HEK293T (cell line): ENCODE results near the gene UQCRC1.

Experiments
- CTCF ChIA-PET: fragments of 350-600 bp; formaldehyde crosslinking; extraction: SDS; loops from one replicate; lab custom pipeline; 2021; ENCODE audit warnings: antibody characterized with exemption, inconsistent platforms; lab: Yijun Ruan, JAX
- POLR2A ChIA-PET: fragments of 350-600 bp; formaldehyde crosslinking; extraction: SDS; loops from one replicate; lab custom pipeline; 2020; ENCODE audit warnings: antibody characterized with exemption, inconsistent platforms; lab: Yijun Ruan, JAX
- DNase-seq: peaks from one replicate; pipeline ENCODE4 v3.0.0; 2012; ENCODE audit warnings: mixed read lengths; ENCODE audit errors: extremely low spot score
- ARNT ChIP-seq: fragments of 450-650 bp; IDR thresholded peaks from 2 replicates; pipeline ENCODE4 v1.6.1; 2017; ENCODE audit warnings: mild to moderate bottlenecking
- BHLHE40 ChIP-seq: fragments of 450-650 bp; IDR thresholded peaks from 2 replicates; pipeline ENCODE4 v1.6.1; 2016; ENCODE audit warnings: mild to moderate bottlenecking, moderate library complexity, borderline replicate concordance
- CTBP1 ChIP-seq: fragments of 450-650 bp; IDR thresholded peaks from 2 replicates; pipeline ENCODE4 v1.6.1; 2016; ENCODE audit warnings: borderline replicate concordance
- ELF4 ChIP-seq: fragments of 450-650 bp; IDR thresholded peaks from 2 replicates; pipeline ENCODE4 v1.6.1; 2017; ENCODE audit warnings: antibody characterized with exemption
- FOXA1 ChIP-seq: fragments of 450-650 bp; IDR thresholded peaks from 2 replicates; pipeline ENCODE4 v1.6.1; 2016; ENCODE audit warnings: mild to moderate bottlenecking
- FOXK2 ChIP-seq: fragments of 450-650 bp; IDR thresholded peaks from 2 replicates; pipeline ENCODE4 v1.6.1; 2016; ENCODE audit warnings: mild to moderate bottlenecking
- FOXM1 ChIP-seq: fragments of 450-650 bp; IDR thresholded peaks from 2 replicates; pipeline ENCODE4 v1.6.1; 2017; ENCODE audit warnings: mild to moderate bottlenecking, borderline replicate concordance
- HDGF ChIP-seq: fragments of 450-650 bp; IDR thresholded peaks from 2 replicates; pipeline ENCODE4 v1.6.1; 2017; ENCODE audit warnings: antibody characterized with exemption, borderline replicate concordance
- L3MBTL2 ChIP-seq: fragments of 450-650 bp; conservative IDR thresholded peaks from 2 replicates; pipeline ENCODE4 v1.6.1; 2016; ENCODE audit warnings: mild to moderate bottlenecking
- LEF1 ChIP-seq: fragments of 450-650 bp; IDR thresholded peaks from 2 replicates; pipeline ENCODE4 v1.6.1; 2017; ENCODE audit warnings: mild to moderate bottlenecking, borderline replicate concordance
- NFRKB ChIP-seq: fragments of 450-650 bp; IDR thresholded peaks from 2 replicates; pipeline ENCODE4 v1.6.1; 2016; ENCODE audit warnings: mild to moderate bottlenecking, moderate library complexity
- PKNOX1 ChIP-seq: fragments of 450-650 bp; IDR thresholded peaks from 2 replicates; pipeline ENCODE4 v1.6.1; 2016
- SP1 ChIP-seq: fragments of 450-650 bp; IDR thresholded peaks from 2 replicates; pipeline ENCODE4 v1.6.1; 2017
- SUZ12 ChIP-seq: fragments of 450-650 bp; IDR thresholded peaks from 2 replicates; pipeline ENCODE4 v1.6.1; 2016; ENCODE audit warnings: mild to moderate bottlenecking
- TARDBP ChIP-seq: fragments of 450-650 bp; IDR thresholded peaks from 2 replicates; pipeline ENCODE4 v1.6.1; 2016
- ZNF384 ChIP-seq: fragments of 450-650 bp; IDR thresholded peaks from 2 replicates; pipeline ENCODE4 v1.6.1; 2016

UQCRC1 gene

DNA sequence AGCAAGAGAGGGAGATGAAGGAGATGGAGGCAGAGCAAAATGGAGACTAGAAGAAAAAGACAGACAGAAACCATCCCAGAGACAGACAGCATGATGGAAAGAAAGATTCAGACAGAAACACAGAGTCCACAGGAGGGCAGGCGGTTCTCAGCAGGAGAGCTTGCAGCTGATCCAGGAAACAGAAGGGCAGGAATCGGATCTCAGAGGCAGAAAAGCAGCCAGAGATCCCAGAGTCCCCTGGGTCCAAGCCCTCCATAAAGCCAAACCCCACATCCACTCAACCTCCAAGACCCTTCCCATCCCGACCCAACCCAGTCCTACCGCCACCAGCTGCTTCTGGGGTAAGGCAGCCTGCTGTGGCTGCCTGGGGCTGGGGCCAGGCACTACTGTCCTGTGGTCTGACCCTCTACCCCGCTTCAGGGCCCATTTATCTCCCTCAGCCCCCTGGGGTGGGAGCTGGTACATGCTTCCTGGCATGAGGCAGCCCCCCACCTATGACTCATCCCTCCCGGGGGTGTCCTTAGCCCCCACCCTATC is 46.0 kb downstream of the UQCRC1 start, which contains the start of gene UCN2:
Gene UCN2 (minus strand): TSS at position 400 of the 537 bp plus-strand sequence. CDS start 657 bp downstream, outside the sequence.
- no peak for DNase-seq
- no peak for TF ChIP-seq ELF4
- no peak for TF ChIP-seq PKNOX1
- TF ChIP-seq TARDBP, result no peak
- TF ChIP-seq FOXK2, result no peak
- no peak for TF ChIP-seq SUZ12
- TF ChIP-seq ARNT, result no peak
- no peak for TF ChIP-seq CTBP1
- no peak for TF ChIP-seq FOXA1
- TF ChIP-seq LEF1, result no peak
- no peak for TF ChIP-seq SP1
- TF ChIP-seq NFRKB, result no peak
- TF ChIP-seq HDGF, result no peak
- no peak for TF ChIP-seq L3MBTL2
- TF ChIP-seq FOXM1, result no peak
- TF ChIP-seq ZNF384, result no peak
- TF ChIP-seq BHLHE40, result no peak
- CTCF ChIA-PET, result interaction anchor here (0.9 kb wide), 1 partner anchor 127 kb away, joined by 3 read pairs; no protein-coding TSS in a partner anchor
- POLR2A ChIA-PET, result no interaction called here

GRCh38 chr3:48562367-48563095 is 46.9 kb downstream of the UQCRC1 start:
- POLR2A ChIA-PET, result no interaction called here
- TF ChIP-seq FOXK2 (no peak), SUZ12 (no peak), FOXA1 (no peak), CTBP1 (no peak), LEF1 (no peak), FOXM1 (no peak), TARDBP (no peak), ARNT (no peak), BHLHE40 (no peak), HDGF (no peak), L3MBTL2 (no peak), PKNOX1 (no peak), ELF4 (no peak), NFRKB (no peak), ZNF384 (no peak), SP1 (no peak)
- no peak for DNase-seq
- CTCF ChIA-PET, result interaction anchor here (0.6 to 2.5 kb wide), 2 partner anchors 22 to 73 kb away, joined by 5 to 7 read pairs; partner anchors contain the start of gene SLC26A6

GRCh38 chr3:48561045-48561736 is 48.3 kb downstream of the UQCRC1 start:
- DNase-seq, result no peak
- TF ChIP-seq FOXK2, result no peak
- TF ChIP-seq BHLHE40, result no peak
- TF ChIP-seq LEF1, result no peak
- no peak for TF ChIP-seq FOXM1
- no peak for TF ChIP-seq L3MBTL2
- no peak for TF ChIP-seq TARDBP
- no peak for TF ChIP-seq CTBP1
- no peak for TF ChIP-seq SUZ12
- no peak for TF ChIP-seq HDGF
- TF ChIP-seq SP1, result no peak
- POLR2A ChIA-PET, result interaction anchor here (1.3 kb wide), 1 partner anchor 115 kb away, joined by 4 read pairs; the partner anchor contains the start of gene ATRIP
- CTCF ChIA-PET, result interaction anchor here (1.0 to 2.5 kb wide), 2 partner anchors 74 to 125 kb away, joined by 3 to 7 read pairs; partner anchors contain the start of gene SLC26A6

- ChIA-PET POLR2A (interaction anchor here (1.3 kb wide), 1 partner anchor 114 kb away, joined by 4 read pairs; the partner anchor contains the start of gene ATRIP), CTCF (interaction anchor here (2.5 kb wide), 1 partner anchor 75 kb away, joined by 7 read pairs; the partner anchor contains the start of gene SLC26A6)
- DNase-seq, result no peak
- TF ChIP-seq FOXM1, result no peak
- no peak for TF ChIP-seq PKNOX1
- no peak for TF ChIP-seq HDGF
- TF ChIP-seq L3MBTL2, result no peak
- no peak for TF ChIP-seq BHLHE40
- no peak for TF ChIP-seq TARDBP
- TF ChIP-seq NFRKB, result no peak
- TF ChIP-seq FOXK2, result no peak
- no peak for TF ChIP-seq SP1
- TF ChIP-seq FOXA1, result no peak
- no peak for TF ChIP-seq LEF1
- no peak for TF ChIP-seq ZNF384
- TF ChIP-seq ARNT, result no peak
- TF ChIP-seq ELF4, result no peak
- no peak for TF ChIP-seq SUZ12
- TF ChIP-seq CTBP1, result no peak
Observed at GRCh38 chr3:48560648-48561018, 48.8 kb downstream of the UQCRC1 start.
